HCT116 (cell line): Measurements from ENCODE around the gene ARHGAP35. TPM values are rescaled to one million over a fixed set of nuclear protein-coding genes. Genes with fewer than 3 reads are reported as not detected.
A peak's percentile ranks its signal among the peaks of the same experiment; 100 is the strongest.

Experiments
- ATAC-seq: fragments of 200-7000 bp; cut with Tn5 transposase; 2 replicates; pipeline ENCODE4 v1.9.1; 2020; ENCODE audit warnings: mild to moderate bottlenecking, moderate library complexity
- BruUV-seq: library from RNA; stranded (reverse); fragments of 400-500 nt; replicated peaks from 2 replicates; lab custom pipeline; 2021; lab: Mats Ljungman, UMichigan
- CTCF ChIA-PET: fragments of 300-600 bp; sonication (Branson Sonifier 250); formaldehyde crosslinking; loops from one replicate; lab custom pipeline; 2021; ENCODE audit warnings: antibody characterized with exemption; lab: Charles Lee
- POLR2A ChIA-PET: fragments of 300-600, 350-600 bp; sonication (Branson Sonifier 250); formaldehyde crosslinking; loops from one replicate; lab custom pipeline; 2021; ENCODE audit warnings: antibody characterized with exemption; lab: Charles Lee
- RAD21 ChIA-PET, 2 experiments: fragments of 300-600 bp; sonication (Branson Sonifier 250); formaldehyde crosslinking; loops; one replicate each; lab custom pipeline; 2023; ENCODE audit warnings: low total read pairs in 2 of 2; ENCODE audit not compliant: uncharacterized antibody in 2 of 2, unreplicated experiment in 2 of 2, low non-redundant PET in 1 of 2; lab: Charles Lee
- DNase-seq: peaks from one replicate; pipeline ENCODE4 v3.0.0-alpha.2; 2010; ENCODE audit warnings: low read depth, low spot score
- H2AFZ ChIP-seq: fragments of 200-600 bp; shearing (Covaris generic), sonication (generic); 2 replicates; pipeline ENCODE4 v1.6.1; 2017; ENCODE audit warnings: low read depth, mixed run types, mixed read lengths, antibody characterized with exemption, low read length; ENCODE audit not compliant: poor library complexity, severe bottlenecking
- H3K27ac ChIP-seq: 2 replicates; pipeline ENCODE4 v1.5.1; 2012; ENCODE audit warnings: low read depth, low read length
- H3K27me3 ChIP-seq: fragments of 200-600 bp; sonication (generic); 2 replicates; pipeline ENCODE4 v1.6.1; 2016; ENCODE audit warnings: mixed run types, low read length, mixed read lengths; ENCODE audit not compliant: insufficient read depth
- H3K36me3 ChIP-seq, 2 experiments: fragments of 200-500 bp in 1 of 2; fragments of 200-600 bp in 1 of 2; sonication (Bioruptor generic) in 1 of 2; sonication (generic) in 1 of 2; 2 replicates each; pipeline versions ENCODE4 v1.5.1 to v1.6.1; 2014 to 2016; ENCODE audit warnings: low read length in 2 of 2, inconsistent platforms in 1 of 2, mixed read lengths in 1 of 2, mixed run types in 1 of 2; ENCODE audit not compliant: insufficient read depth in 2 of 2, control insufficient read depth in 1 of 2
- H3K4me1 ChIP-seq, 2 experiments: fragments of 200-600 bp in 1 of 2; sonication (generic) in 1 of 2; 2 replicates each; pipeline versions ENCODE4 v1.5.1 to v1.6.1; 2012 to 2017; ENCODE audit warnings: low read length in 2 of 2, inconsistent platforms in 1 of 2, mild to moderate bottlenecking in 1 of 2, mixed read lengths in 1 of 2, mixed run types in 1 of 2, moderate library complexity in 1 of 2; ENCODE audit not compliant: insufficient read depth in 2 of 2, control insufficient read depth in 1 of 2
- H3K4me2 ChIP-seq: fragments of 200-600 bp; sonication (generic); 2 replicates; pipeline ENCODE4 v1.6.1; 2017; ENCODE audit warnings: mixed run types, low read length, mixed read lengths
- H3K4me3 ChIP-seq, 2 experiments: fragments of 200-600 bp in 1 of 2; sonication (generic) in 1 of 2; replicated peaks in 1 of 2; 2 replicates each; pipeline ENCODE4 v1.5.1; 2011 to 2016; ENCODE audit warnings: low read length in 2 of 2, control low read depth in 1 of 2, low read depth in 1 of 2, mild to moderate bottlenecking in 1 of 2, mixed read lengths in 1 of 2, mixed run types in 1 of 2
- H3K79me2 ChIP-seq: fragments of 200-600 bp; sonication (generic); 2 replicates; pipeline ENCODE4 v1.6.1; 2017; ENCODE audit warnings: mild to moderate bottlenecking, mixed run types, low read length, moderate library complexity, mixed read lengths; ENCODE audit not compliant: insufficient read depth
- H3K9ac ChIP-seq: fragments of 200-600 bp; sonication (generic); 2 replicates; pipeline ENCODE4 v1.6.1; 2016; ENCODE audit warnings: low read length, mixed read lengths
- H3K9me2 ChIP-seq: fragments of 200-600 bp; sonication (generic), shearing (Covaris generic); 2 replicates; pipeline ENCODE4 v1.6.1; 2017; ENCODE audit warnings: mixed run types, mild to moderate bottlenecking, moderate library complexity; ENCODE audit not compliant: insufficient read depth
- H3K9me3 ChIP-seq, 2 experiments: fragments of 200-500 bp in 1 of 2; fragments of 200-600 bp in 1 of 2; sonication (Bioruptor generic) in 1 of 2; sonication (generic) in 1 of 2; 2 replicates each; pipeline ENCODE4 v1.6.1; 2014 to 2017; ENCODE audit warnings: low read length in 2 of 2, mixed read lengths in 2 of 2, inconsistent platforms in 1 of 2, low read depth in 1 of 2, mild to moderate bottlenecking in 1 of 2, mixed run types in 1 of 2, moderate library complexity in 1 of 2; ENCODE audit not compliant: control insufficient read depth in 1 of 2, insufficient read depth in 1 of 2
- H4K20me1 ChIP-seq: fragments of 200-600 bp; sonication (generic), shearing (Covaris generic); 2 replicates; pipeline ENCODE4 v1.6.1; 2017; ENCODE audit warnings: mixed run types, mild to moderate bottlenecking, moderate library complexity; ENCODE audit not compliant: insufficient read depth
- CBX3 ChIP-seq: IDR thresholded peaks from 2 replicates; pipeline ENCODE4 v1.6.1; 2012; ENCODE audit warnings: low read depth
- CEBPB ChIP-seq: IDR thresholded peaks from 2 replicates; pipeline ENCODE4 v1.6.1; 2012; ENCODE audit warnings: low read depth
- EGR1 ChIP-seq: IDR thresholded peaks from 2 replicates; pipeline ENCODE4 v1.6.1; 2012; ENCODE audit warnings: low read depth
- ELF1 ChIP-seq: IDR thresholded peaks from 2 replicates; pipeline ENCODE4 v1.6.1; 2012; ENCODE audit warnings: low read depth, borderline replicate concordance
- EZH2phosphoT487 ChIP-seq: fragments of 200-600 bp; IDR thresholded peaks from 2 replicates; pipeline ENCODE4 v1.6.1; 2018; ENCODE audit warnings: antibody characterized with exemption, borderline replicate concordance
- JUND ChIP-seq: IDR thresholded peaks from 2 replicates; pipeline ENCODE4 v1.6.1; 2012
- POLR2A ChIP-seq: IDR thresholded peaks from 2 replicates; pipeline ENCODE4 v1.7.0; 2011; ENCODE audit warnings: borderline replicate concordance; ENCODE audit not compliant: insufficient read depth, insufficient read length; ENCODE audit errors: extremely low read depth
- RAD21 ChIP-seq: IDR thresholded peaks from 2 replicates; pipeline ENCODE4 v1.6.1; 2012; ENCODE audit warnings: low read depth, mild to moderate bottlenecking
- SRF ChIP-seq: IDR thresholded peaks from 2 replicates; pipeline ENCODE4 v1.6.1; 2012; ENCODE audit warnings: low read depth
- TCF7L2 ChIP-seq: IDR thresholded peaks from 2 replicates; pipeline ENCODE4 v1.7.0; 2011; ENCODE audit warnings: borderline replicate concordance, inconsistent platforms; ENCODE audit not compliant: insufficient read depth, insufficient read length; ENCODE audit errors: extremely low read depth
- ZFX ChIP-seq: fragments of 450-650 bp; IDR thresholded peaks from 2 replicates; pipeline ENCODE4 v1.6.1; 2017
- ZNF274 ChIP-seq: fragments of 200-500 bp; sonication (Bioruptor generic); IDR thresholded peaks from 2 replicates; pipeline ENCODE4 v1.6.1; 2014; ENCODE audit warnings: mild to moderate bottlenecking, low read depth, low read length, inconsistent platforms
- intact Hi-C: fragments of 100-400 bp; cut with micrococcal nuclease; formaldehyde crosslinking; loops from 2 replicates; pipeline ENCODE4 v1.10.0; 2022
- total RNA-seq: library from RNA; stranded (reverse); gene quantifications from one replicate; pipeline ENCODE4 v1.2.1, GENCODE V29; 2021; ENCODE audit not compliant: unreplicated experiment
- TF ChIP-seq, protein P1 (sequence below), 3 experiments: fragments of 200-600 bp in 1 of 3; sonication (generic) in 1 of 3; IDR thresholded peaks in 2 of 3; conservative IDR thresholded peaks in 1 of 3; 2 replicates each; pipeline ENCODE4 v1.5.1; 2012 to 2017; ENCODE audit warnings: low read depth in 2 of 3, low read length in 2 of 3, antibody characterized with exemption in 1 of 3, borderline replicate concordance in 1 of 3, control low read depth in 1 of 3, mild to moderate bottlenecking in 1 of 3, mixed read lengths in 1 of 3, mixed run types in 1 of 3, moderate library complexity in 1 of 3; ENCODE audit not compliant: insufficient read depth in 1 of 3

The ARHGAP35 gene
- total RNA-seq, 1 experiment from 2014 or later: 47.6 TPM

DNA sequence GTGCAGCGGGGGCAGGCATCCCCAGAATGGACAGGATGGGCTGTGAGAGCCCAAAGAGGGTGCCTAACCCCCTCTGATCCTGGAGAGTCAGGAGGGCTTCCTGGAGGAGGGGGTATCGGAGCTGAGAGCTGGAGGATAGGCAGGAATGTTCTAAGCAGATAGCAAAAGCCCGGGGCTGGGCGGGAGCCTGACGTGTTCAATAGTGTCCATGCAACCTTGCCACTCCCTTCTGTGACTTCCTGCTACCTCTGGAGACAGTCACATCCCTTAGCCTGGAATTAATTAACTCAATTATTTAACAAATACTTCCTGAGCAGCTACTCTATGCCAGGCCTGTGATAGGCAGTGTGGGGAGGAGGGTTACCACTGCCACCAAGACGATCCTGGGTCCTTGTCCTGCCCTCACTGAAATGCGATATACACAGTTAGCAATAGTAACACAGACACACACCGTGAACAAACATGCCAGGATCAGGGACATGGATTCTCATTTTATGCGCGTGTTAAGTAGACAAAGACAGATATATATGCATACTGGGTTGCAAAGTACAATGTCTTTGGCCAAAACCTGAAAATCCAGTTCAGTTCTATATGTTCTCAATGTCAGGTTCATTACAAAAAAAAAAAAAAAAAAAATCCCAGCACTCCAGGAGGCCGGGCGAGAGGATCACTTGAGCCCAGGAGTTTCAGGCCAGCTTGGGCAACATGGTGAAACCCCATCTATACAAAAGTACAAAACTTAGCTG lies 20.9 kb upstream of the ARHGAP35 start:
- RAD21 ChIA-PET: interaction anchor here (0.7 to 1.6 kb wide), 9 partner anchors 29 to 386 kb away, joined by 3 to 7 read pairs (median 4); no protein-coding TSS in a partner anchor
- Histone ChIP-seq H3K4me3 (no peak overlapping the region), H3K9ac (no peak overlapping the region), H2AFZ (no peak overlapping the region), H3K79me2 (peaks cover 32% of the 10 kb centered on the region), H3K4me2 (no peak overlapping the region), H3K9me2 (no peaks in the 10 kb centered on the region), H3K36me3 (peaks cover 29 to 30% of the 10 kb centered on the region in 2 experiments), H3K27me3 (no peaks in the 10 kb centered on the region)
- CTCF ChIA-PET: interaction anchor here (0.6 to 2.6 kb wide), 21 partner anchors 10 to 223 kb away, joined by 3 to 27 read pairs (median 4); partner anchors contain the start of genes AP2S1 and SLC1A5
- BruUV-seq: no TSS peak
- DNase-seq (no peak), ATAC-seq (0 out of 2 replicates have a peak, but pooled peaks have one; percentile 6)
- intact Hi-C loops: loop anchor here (1.0 to 5.0 kb wide), 2 partner anchors 83 to 152 kb away; no protein-coding TSS in a partner anchor
- no peak for TF ChIP-seq EZH2phosphoT487
- no peak for TF ChIP-seq POLR2A
- TF ChIP-seq ZNF274: no peak
- no peak for TF ChIP-seq SRF
- no peak for TF ChIP-seq EGR1
- TF ChIP-seq, all 23 proteins: peak for 0
- Histone ChIP-seq H3K9me3 (no peaks in the 10 kb centered on the region), H4K20me1 (no peaks in the 10 kb centered on the region), H3K4me1 (peaks cover 16 to 27% of the 10 kb centered on the region in 2 experiments), H3K27ac (no peak overlapping the region)
- POLR2A ChIA-PET: interaction anchor here (0.7 to 2.2 kb wide), 6 partner anchors 51 to 274 kb away, joined by 3 to 7 read pairs (median 5); partner anchors contain the start of genes SLC1A5 and ZC3H4

DNA sequence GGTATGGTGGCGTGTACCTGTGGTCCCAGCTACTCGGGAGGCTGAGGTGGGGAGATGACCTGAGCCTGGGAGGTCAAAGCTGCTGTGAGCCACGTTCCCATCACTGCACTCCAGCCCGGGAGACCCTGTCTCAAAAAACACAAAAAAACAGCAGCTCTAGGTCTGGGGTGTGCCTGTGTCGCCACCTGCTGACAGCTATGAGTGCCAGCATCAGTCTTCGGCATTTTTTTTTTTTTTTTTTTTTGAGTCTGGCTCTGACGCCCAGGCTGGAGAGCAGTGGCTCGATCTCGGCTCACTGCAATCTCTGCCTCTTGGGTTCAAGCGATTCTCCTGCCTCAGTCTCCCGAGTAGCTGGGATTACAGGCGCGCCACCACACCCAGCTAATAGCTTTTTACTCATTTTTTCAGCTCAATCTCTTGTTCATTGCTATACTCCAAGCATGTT lies 20.3 kb upstream of the ARHGAP35 start:
- Histone ChIP-seq H4K20me1 (no peaks in the 10 kb centered on the region), H3K4me2 (no peak overlapping the region), H3K9ac (no peak overlapping the region), H3K9me2 (no peaks in the 10 kb centered on the region), H3K27ac (0 out of 2 replicates have a peak overlapping the region, but pooled peaks have one; percentile 3), H3K4me3 (no peak overlapping the region), H3K27me3 (no peaks in the 10 kb centered on the region), H3K36me3 (peaks cover 30 to 31% of the 10 kb centered on the region in 2 experiments), H3K79me2 (peaks cover 34% of the 10 kb centered on the region), H3K4me1 (peaks cover 16 to 27% of the 10 kb centered on the region in 2 experiments), H3K9me3 (no peaks in the 10 kb centered on the region), H2AFZ (no peak overlapping the region)
- DNase-seq (no peak), ATAC-seq (peak; percentile 56)
- intact Hi-C loops: loop anchor here (1.0 to 5.0 kb wide), 2 partner anchors 83 to 152 kb away; no protein-coding TSS in a partner anchor
- no TSS peak for BruUV-seq
- ChIA-PET CTCF (interaction anchor here (0.6 to 2.6 kb wide), 23 partner anchors 9 to 223 kb away, joined by 3 to 27 read pairs (median 4); partner anchors contain the start of genes AP2S1 and SLC1A5), RAD21 (interaction anchor here (0.7 to 1.6 kb wide), 9 partner anchors 30 to 385 kb away, joined by 3 to 7 read pairs (median 4); no protein-coding TSS in a partner anchor), POLR2A (interaction anchor here (0.7 to 2.2 kb wide), 6 partner anchors 52 to 273 kb away, joined by 3 to 7 read pairs (median 5); partner anchors contain the start of genes SLC1A5 and ZC3H4)
- TF ChIP-seq JUND: no peak
- TF ChIP-seq RAD21: peak; percentile 92
- TF ChIP-seq, protein P1, sequence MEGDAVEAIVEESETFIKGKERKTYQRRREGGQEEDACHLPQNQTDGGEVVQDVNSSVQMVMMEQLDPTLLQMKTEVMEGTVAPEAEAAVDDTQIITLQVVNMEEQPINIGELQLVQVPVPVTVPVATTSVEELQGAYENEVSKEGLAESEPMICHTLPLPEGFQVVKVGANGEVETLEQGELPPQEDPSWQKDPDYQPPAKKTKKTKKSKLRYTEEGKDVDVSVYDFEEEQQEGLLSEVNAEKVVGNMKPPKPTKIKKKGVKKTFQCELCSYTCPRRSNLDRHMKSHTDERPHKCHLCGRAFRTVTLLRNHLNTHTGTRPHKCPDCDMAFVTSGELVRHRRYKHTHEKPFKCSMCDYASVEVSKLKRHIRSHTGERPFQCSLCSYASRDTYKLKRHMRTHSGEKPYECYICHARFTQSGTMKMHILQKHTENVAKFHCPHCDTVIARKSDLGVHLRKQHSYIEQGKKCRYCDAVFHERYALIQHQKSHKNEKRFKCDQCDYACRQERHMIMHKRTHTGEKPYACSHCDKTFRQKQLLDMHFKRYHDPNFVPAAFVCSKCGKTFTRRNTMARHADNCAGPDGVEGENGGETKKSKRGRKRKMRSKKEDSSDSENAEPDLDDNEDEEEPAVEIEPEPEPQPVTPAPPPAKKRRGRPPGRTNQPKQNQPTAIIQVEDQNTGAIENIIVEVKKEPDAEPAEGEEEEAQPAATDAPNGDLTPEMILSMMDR (IDR thresholded peaks at IDR 0.05 in 2 of 3, conservative IDR thresholded peaks at IDR 0.05 in 1 of 3; ENCODE audit: borderline replicate concordance in 1 of 3, insufficient read depth in 1 of 3, low read depth in 2 of 3, low read length in 2 of 3): peak; percentile 82 to 85 (median 82)
- TF ChIP-seq SRF: no peak
- TF ChIP-seq ELF1: no peak
- no peak for TF ChIP-seq CEBPB
- no peak for TF ChIP-seq EZH2phosphoT487
- no peak for TF ChIP-seq CBX3
- TF ChIP-seq ZFX: no peak
- no peak for TF ChIP-seq TCF7L2
